Thoracic aorta (tissue), 2 donors: ENCODE measurements around the gene PDGFRA. TPM values are rescaled to one million over a fixed set of nuclear protein-coding genes. Genes with fewer than 3 reads are reported as not detected.

Experiments
- ATAC-seq: fragments of 150-250 bp; one replicate; pipeline ENCODE4 v1.8.0; 2017; ENCODE audit warnings: low read depth; ENCODE audit not compliant: insufficient number of reproducible peaks, low FRiP score
- DNase-seq: peaks from one replicate; pipeline ENCODE4 v3.0.0-alpha.2; 2020; ENCODE audit warnings: low spot score
- H3K27ac ChIP-seq, 2 donors: fragments of 200-600 bp; sonication (generic); 1 replicate in 1 of 2; 2 replicates in 1 of 2; pipeline ENCODE4 v1.5.1; 2016; ENCODE audit warnings: mild to moderate bottlenecking in 2 of 2, moderate library complexity in 2 of 2
- H3K27me3 ChIP-seq: fragments of 200-600 bp; sonication (generic); replicated peaks from 2 replicates; pipeline ENCODE4 v1.6.0; 2016; ENCODE audit warnings: mild to moderate bottlenecking; ENCODE audit not compliant: insufficient read depth
- H3K36me3 ChIP-seq: fragments of 200-600 bp; sonication (generic); one replicate; pipeline ENCODE4 v1.5.1; 2016
- H3K4me1 ChIP-seq, 2 donors: fragments of 200-600 bp; sonication (generic); 1 replicate in 1 of 2; 2 replicates in 1 of 2; pipeline versions ENCODE4 v1.5.1 to v1.6.0; 2016; ENCODE audit warnings: low read depth in 2 of 2, mild to moderate bottlenecking in 1 of 2; ENCODE audit not compliant: control insufficient read depth in 1 of 2
- H3K4me3 ChIP-seq: fragments of 200-600 bp; sonication (generic); 2 replicates; pipeline ENCODE4 v1.5.1; 2016; ENCODE audit warnings: mild to moderate bottlenecking
- H3K9me3 ChIP-seq: fragments of 200-600 bp; sonication (generic); 2 replicates; pipeline ENCODE4 v1.5.1; 2016
- total RNA-seq, 2 donors: library from RNA; depleted of rRNA; stranded (reverse); fragments of >200 nt; gene quantifications; one replicate each; pipeline versions ENCODE4 v1.1.0 to v1.2.3, GENCODE V29; 2016
- TF ChIP-seq, protein P1 (sequence below): fragments of 200-600 bp; sonication (generic); IDR thresholded peaks from one replicate; pipeline ENCODE4 v1.5.1; 2019; ENCODE audit warnings: antibody characterized with exemption

The PDGFRA gene
- total RNA-seq, 2 donors from 2014 or later, result 133 to 268 TPM

DNA sequence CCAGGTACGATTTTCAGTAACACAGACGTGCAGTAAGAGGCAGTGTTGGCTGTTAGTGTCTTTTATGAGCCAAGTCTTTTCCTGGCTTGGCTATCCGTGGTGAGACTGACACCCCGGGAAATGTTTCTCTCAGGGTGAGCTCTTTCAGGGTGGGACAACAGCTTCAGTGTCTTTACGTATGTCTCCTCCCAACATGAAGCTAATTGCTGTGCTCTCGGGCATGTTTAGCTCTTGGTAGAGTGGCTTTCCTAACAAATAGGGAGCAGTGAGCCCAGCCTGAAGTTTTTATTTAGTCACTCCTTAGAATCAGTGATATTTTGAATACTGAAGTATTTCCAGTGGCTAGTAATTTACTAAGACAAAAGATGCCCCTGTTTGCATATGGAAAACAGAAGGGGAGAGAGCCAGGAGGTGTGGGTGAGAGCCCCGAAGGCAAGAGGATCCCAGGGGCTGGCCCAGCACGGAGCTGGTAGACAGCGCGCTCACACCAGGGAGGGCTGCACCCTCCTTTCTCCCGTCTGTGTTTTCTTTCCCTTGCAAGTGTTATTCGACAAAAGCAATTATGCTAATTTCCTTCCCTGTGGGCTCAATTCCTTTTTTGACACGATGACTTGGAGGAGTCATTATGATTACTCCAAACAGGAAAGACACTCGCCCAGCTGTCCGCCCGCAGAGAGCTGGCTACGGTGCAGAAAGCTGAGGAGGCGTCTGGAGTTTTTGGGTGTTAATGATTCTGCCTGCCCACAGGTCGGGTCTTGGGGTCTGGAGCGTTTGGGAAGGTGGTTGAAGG, 47.7 kb downstream of the PDGFRA start:
- Histone ChIP-seq H3K4me1 (peaks cover 33 to 73% of the 10 kb centered on the region in 2 donors), H3K36me3 (peaks cover 31% of the 10 kb centered on the region), H3K9me3 (no peaks in the 10 kb centered on the region), H3K4me3 (peak overlapping the region; percentile 17), H3K27ac (peak overlapping the region; percentile 70 to 71), H3K27me3 (no peaks in the 10 kb centered on the region)
- TF ChIP-seq, protein P1, sequence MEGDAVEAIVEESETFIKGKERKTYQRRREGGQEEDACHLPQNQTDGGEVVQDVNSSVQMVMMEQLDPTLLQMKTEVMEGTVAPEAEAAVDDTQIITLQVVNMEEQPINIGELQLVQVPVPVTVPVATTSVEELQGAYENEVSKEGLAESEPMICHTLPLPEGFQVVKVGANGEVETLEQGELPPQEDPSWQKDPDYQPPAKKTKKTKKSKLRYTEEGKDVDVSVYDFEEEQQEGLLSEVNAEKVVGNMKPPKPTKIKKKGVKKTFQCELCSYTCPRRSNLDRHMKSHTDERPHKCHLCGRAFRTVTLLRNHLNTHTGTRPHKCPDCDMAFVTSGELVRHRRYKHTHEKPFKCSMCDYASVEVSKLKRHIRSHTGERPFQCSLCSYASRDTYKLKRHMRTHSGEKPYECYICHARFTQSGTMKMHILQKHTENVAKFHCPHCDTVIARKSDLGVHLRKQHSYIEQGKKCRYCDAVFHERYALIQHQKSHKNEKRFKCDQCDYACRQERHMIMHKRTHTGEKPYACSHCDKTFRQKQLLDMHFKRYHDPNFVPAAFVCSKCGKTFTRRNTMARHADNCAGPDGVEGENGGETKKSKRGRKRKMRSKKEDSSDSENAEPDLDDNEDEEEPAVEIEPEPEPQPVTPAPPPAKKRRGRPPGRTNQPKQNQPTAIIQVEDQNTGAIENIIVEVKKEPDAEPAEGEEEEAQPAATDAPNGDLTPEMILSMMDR, result no peak
- DNase-seq (no peak), ATAC-seq (no peak)

DNA sequence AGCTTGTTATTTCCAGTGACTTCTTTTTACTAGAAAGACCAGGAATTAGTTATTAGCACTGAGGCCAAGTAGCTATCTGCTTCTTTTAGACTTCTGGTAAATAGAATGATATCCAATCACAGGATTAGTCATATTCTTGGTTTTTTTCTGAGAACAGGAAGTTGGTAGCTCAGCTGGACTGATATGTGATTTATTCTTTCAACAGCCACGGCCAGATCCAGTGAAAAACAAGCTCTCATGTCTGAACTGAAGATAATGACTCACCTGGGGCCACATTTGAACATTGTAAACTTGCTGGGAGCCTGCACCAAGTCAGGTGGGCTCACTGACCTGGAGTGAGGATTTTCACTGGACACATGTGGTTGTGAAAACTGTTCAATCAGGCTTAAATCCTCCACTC, 48.6 kb downstream of the PDGFRA start:
- TF ChIP-seq, protein P1, result no peak
- DNase-seq (no peak), ATAC-seq (peak; percentile 58)
- H3K27me3 ChIP-seq, result no peaks in the 10 kb centered on the region
- H3K27ac ChIP-seq, result peak overlapping the region; percentile 70 to 71
- no peaks in the 10 kb centered on the region for H3K9me3 ChIP-seq
- H3K4me1 ChIP-seq, result peaks cover 38 to 82% of the 10 kb centered on the region in 2 donors
- H3K36me3 ChIP-seq, result peaks cover 24% of the 10 kb centered on the region
- H3K4me3 ChIP-seq, result peak overlapping the region; percentile 17

DNA sequence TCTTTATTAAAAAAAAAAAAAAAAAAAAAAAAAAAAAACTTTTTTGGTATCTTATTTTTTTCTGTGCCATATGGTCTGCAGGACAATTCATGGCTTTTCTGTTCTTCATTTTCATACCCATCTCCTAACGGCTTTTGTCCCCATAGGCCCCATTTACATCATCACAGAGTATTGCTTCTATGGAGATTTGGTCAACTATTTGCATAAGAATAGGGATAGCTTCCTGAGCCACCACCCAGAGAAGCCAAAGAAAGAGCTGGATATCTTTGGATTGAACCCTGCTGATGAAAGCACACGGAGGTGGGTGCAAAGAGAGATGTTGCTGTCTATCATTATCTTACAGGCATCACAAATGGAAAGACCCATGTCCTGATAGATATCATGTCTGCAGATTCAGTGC, 49.1 kb downstream of the PDGFRA start:
- DNase-seq, result no peak
- H3K36me3 ChIP-seq, result peaks cover 21% of the 10 kb centered on the region
- ATAC-seq, result no peak
- no peaks in the 10 kb centered on the region for H3K27me3 ChIP-seq
- peak overlapping the region; percentile 70 to 71 for H3K27ac ChIP-seq
- no peaks in the 10 kb centered on the region for H3K9me3 ChIP-seq
- no peak overlapping the region for H3K4me3 ChIP-seq
- TF ChIP-seq, protein P1, result no peak
- peaks cover 38 to 87% of the 10 kb centered on the region in 2 donors for H3K4me1 ChIP-seq

GRCh38 chr4:54281054-54281766, 52.1 kb downstream of the PDGFRA start:
- H3K27ac ChIP-seq, result peak overlapping the region; percentile 71
- ATAC-seq, result peak; percentile 89
- H3K27me3 ChIP-seq, result no peaks in the 10 kb centered on the region
- peaks cover 10% of the 10 kb centered on the region for H3K36me3 ChIP-seq
- no peak overlapping the region for H3K4me3 ChIP-seq
- TF ChIP-seq, protein P1, result no peak
- H3K9me3 ChIP-seq, result no peaks in the 10 kb centered on the region
- DNase-seq, result peak; percentile 70
- H3K4me1 ChIP-seq, result peaks cover 20 to 62% of the 10 kb centered on the region in 2 donors

GRCh38 chr4:54282837-54283236, 53.7 kb downstream of the PDGFRA start:
- peaks cover 6 to 53% of the 10 kb centered on the region in 2 donors for H3K4me1 ChIP-seq
- no peak for DNase-seq
- ATAC-seq, result no peak
- no peaks in the 10 kb centered on the region for H3K27me3 ChIP-seq
- H3K36me3 ChIP-seq, result peaks cover 17% of the 10 kb centered on the region
- H3K4me3 ChIP-seq, result no peak overlapping the region
- peak overlapping the region; percentile 59 to 71 for H3K27ac ChIP-seq
- TF ChIP-seq, protein P1, result no peak
- H3K9me3 ChIP-seq, result no peaks in the 10 kb centered on the region
